ENCODE measurements around the gene TFR2.

TFR2 gene

GRCh38 chr7:100570954-100571828 lies 70.2 kb downstream of the TFR2 start:
- DNase-seq = no peak
